Mesenteric fat pad (tissue), 1 donor: ENCODE measurements around the gene NXN. TPM values are rescaled to one million over a fixed set of nuclear protein-coding genes. Genes with fewer than 3 reads are reported as not detected.
"Not testable (repeated sequence)": the region's sequence is repeated elsewhere in the genome, so short reads cannot be mapped to it uniquely, and the experiment has no call there.

Experiments
- DNase-seq: peaks from one replicate; pipeline ENCODE4 v3.0.0-alpha.2; 2020; ENCODE audit warnings: low spot score
- total RNA-seq: library from RNA; stranded (reverse); fragmentation: NEBNext Ultra II Directional; extraction: Animal tissue kit (Norgen Biotek cat#: 25700); gene quantifications from one replicate; pipeline ENCODE4 v1.2.1, GENCODE V29; 2021
- donor health status: DM: yes; HTN: yes; CAD: no.

NXN gene
- total RNA-seq, 1 donor from 2014 or later = 20.7 TPM

DNA sequence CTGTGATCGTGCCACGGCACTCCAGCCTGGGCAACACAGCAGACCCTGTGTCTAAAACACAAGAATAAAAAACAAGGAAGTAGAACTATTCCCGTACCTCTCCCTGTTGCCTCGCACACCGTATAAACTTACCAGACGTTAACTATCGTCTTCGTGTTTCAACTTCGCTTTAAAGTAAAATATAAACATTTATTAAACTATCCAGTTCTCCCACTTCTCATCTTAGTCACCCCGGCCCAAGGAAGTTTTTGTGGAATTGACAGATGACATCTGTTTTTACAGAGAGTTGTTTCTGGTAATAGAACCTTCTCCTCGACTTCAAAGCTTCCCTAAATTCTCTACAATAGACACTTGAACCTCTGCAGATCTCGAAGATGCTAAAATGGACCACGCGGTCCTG lies 83.1 kb downstream of the NXN start:
- DNase-seq = no peak

DNA sequence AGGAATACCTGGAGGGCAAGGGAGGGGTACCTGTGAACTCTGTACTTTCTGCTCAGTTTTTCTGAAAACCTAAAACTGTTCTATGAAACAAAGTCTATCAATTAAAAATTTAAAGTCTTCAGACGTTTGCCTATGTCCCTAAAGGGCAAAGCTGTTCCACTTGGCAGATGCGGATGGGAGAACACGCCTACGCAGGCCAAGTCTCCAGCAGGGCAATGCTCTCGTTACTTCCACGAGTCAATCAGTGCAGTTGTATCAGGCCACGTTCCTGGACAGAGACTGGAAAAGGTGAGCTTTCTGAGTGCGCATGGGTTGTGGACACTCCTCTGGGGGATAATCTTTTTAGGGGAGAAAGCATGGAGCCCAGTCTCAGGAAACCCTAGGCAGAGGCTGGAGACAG lies 86.6 kb downstream of the NXN start:
- DNase-seq = no peak

DNA sequence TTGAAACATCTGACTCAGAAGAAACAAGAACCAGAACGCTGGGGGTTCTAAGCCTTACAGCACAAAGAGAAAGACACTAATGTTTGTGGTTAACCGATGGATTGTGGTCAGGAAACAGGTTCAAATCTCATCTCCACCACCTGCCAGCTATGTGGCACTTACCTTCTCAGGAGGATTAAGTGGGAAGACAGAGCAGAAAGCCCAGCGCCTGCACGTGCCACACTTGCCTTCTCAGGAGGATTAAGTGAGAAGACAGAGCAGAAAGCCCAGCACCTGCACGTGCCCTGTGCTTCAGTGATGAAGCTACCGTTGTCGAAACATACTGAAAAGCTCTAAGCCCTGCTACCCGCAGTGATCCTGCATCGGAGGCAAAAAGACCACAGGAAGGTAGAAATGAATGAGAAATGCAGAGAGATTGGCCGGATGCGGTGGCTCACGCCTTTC lies 90.6 kb downstream of the NXN start:
- DNase-seq = no peak

DNA sequence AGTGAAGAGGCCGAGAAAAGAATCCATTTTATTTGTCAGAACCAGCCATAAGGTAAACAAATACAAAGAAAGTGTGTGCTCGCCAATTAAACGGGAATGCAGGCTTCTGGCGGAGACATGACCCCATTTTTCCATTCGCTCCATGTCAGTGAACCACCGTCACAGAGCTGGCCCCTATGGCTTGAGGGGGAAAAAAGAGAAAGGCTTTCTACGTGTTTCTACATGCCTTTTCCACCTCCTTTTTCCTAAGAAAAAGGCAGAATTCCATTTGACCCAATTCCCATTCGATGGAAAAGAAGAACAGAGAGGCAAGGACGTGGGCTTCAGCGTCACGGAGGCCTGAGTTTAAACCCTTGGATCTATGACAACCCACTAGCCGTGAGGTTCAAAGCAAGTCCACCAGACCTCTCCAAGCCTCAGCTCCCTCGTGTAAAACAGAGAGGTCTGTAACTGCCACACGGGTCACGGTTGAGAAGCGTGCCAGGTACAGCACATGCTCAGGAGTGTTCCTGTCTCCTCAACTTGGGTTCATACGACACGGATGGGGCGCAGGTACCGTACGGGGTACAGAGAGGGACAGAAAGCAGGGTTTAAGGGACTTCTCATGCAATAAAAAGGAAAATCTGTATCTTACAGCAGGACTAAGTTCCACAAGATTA lies 91.9 kb downstream of the NXN start:
- no peak for DNase-seq

DNA sequence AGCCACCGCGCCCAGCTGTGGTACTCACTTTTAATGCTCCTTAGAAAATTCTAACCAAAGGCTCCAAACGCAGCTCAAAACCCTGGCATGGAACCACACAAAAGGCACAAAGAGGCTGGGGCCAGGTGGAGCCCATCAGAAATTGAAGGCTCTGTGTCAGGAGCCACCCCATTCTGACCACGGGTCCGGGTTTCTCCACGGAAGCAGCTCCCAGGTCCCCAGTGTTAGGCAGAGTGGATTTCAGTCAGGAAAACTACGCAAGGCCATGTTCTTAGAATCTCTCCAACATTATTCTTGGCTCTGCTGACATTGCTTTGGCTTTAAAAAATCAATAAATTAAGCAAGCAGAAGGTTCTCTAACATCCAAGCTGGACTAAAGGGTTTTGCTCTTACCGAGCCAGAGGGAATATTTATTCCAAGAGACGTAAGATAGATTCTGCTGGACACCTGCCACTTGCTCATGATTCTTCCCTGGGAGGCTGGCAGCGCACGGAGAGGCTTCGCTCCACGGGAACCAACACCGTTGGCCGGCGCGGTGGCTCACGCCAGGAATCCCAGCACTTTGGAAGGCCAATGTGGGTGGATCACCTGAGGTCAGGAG lies 93.5 kb downstream of the NXN start:
- DNase-seq = no peak

DNA sequence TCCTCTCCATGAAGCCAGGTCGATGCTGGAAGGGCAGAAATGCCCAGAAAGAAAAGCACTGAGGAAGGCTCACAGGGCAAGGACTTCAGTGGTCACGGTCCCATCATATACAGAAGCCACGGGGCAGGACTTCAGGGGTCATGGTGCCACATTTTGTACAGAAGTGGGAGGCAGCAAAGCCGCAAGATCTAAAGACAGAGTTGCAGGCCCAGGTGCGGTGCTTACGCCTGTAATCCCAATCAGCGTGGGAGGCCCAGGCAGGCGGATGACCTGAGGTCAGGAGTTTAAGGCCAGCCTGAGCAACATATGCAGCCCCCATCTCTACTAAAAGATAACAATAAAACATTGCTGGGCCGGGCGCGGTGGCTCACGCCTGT lies 96.0 kb downstream of the NXN start:
- no peak for DNase-seq

DNA sequence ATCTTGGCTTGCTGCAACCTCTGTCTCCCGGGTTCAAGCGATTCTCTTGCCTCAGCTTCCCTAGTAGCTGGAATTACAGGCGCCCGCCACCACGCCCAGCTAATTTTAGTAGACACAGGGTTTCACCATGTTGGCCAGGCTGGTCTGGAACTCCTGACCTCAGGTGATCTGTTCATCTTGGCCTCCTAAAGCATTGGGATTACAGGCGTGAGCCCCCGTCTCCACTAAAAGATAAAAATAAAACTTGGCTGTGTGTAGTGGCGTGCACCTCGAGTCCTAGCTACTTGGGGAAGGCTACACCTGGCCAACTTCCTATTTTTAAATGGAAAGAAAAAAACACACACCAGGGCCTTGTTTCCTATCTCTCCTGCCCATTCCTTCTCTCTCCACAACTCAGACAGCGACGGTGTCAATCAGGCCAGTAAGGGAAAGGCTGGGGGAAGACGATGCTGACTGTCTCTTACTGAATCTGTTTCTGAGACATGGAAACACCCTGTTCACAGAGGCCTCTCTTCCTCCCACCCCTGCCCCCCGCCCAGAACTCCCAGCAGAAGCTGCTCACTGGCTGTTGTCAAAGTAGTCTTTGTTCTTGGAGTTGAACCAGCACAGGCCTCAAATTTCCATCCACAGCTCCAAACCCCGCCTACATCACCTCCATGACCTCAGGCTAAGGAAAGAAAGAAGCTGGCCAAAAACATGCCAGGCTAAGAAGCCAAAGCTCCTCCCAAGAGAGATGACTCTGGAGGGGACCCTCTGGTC lies 96.6 kb downstream of the NXN start:
- no peak for DNase-seq

DNA sequence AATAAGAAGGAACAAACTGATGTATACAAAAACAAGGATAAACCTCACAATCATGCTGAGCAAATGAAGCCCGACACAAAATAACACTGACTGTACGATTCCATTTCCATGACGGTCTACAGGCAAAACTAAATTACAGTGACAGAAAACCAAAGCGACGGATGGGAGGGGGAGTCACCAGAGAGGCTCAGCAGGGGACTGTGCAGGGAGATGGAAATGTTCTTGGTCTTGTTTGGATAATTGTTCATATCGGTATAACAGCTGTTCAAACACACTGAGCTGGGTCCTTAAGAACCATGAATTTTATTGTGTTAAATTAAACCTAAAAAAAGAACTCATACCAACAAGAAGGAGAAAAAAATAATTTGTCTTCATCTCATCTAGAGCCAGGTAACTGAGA lies 97.8 kb downstream of the NXN start:
- no peak for DNase-seq

DNA sequence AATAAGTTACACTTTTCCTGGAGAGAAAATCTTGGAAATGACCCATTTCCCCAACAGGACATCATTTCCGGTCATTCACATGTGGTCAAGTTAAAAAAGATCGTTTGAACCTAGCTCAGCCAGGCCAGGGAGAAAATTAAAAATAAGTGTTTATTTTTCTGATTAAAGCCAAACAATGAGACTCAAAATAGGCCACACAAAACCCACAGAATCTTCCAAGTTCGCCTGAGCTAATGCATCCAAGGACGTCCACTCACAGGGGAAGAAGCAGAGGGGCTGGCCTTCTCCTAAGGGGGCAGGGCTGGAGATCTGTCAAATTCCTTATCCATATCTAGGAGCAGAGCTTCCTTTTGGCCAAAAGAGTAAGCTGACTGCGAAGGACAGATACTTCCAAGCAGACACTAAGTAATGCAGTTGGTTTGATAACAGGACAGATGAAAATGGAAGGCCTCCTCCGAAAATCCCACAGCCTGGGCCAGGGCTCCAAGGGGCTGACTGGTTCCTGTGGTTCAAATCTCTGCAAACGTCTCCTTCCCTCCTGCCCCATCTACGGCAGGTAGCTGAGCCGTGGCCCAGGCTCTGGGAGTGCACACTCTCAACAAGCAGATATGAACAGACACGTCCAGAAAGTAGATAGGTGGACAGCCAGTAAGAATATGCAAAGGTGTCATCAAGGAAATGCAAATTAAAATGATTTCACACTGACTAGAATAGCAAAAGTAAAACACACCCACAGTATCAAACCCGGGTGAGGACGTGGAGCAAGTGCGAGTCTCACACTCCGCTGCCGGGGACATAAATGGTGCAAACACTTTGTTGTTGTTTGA lies 98.9 kb downstream of the NXN start:
- no peak for DNase-seq

DNA sequence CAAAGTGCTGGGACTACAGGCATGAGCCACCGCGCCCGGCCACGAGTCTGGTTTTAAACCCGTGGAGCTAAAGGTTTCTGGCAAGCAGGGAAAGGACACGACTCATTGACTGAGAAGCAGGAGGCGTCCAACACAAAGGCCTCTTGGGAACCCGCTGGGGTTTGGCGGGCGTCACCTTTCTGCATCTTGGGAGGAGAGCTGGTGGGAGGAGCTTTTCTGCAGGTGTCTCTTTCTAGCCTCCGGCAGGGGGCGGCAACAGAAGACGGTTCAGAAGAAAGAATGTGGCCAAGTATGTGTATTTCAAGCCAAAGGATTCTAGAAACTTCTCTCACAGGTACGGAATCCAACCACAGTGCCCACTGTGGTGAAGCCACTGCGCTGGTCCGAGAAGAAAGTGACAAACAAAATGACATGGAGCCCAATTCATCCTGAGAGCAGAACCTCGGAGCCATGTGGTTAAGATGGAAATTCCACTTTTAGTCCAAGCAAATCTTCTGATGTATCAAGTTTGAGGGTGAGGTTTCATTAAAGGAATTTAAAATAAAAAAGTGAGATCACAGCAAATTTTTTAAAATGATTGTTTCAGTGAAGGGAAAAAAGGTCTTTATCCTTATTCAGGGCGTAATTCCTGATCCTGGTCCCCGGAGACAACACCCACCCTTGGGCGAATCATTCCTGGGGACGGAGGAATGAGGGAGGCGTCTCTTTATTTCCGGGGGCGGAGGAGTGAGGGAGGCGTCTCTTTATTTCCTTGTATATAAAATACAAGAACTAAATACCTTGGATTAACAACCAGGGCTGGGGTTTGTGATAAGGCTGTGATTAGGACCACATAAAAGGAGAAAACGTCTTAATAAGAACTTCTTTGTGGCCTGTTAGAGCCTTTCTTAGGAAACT lies 99.8 kb downstream of the NXN start:
- no peak for DNase-seq

DNA sequence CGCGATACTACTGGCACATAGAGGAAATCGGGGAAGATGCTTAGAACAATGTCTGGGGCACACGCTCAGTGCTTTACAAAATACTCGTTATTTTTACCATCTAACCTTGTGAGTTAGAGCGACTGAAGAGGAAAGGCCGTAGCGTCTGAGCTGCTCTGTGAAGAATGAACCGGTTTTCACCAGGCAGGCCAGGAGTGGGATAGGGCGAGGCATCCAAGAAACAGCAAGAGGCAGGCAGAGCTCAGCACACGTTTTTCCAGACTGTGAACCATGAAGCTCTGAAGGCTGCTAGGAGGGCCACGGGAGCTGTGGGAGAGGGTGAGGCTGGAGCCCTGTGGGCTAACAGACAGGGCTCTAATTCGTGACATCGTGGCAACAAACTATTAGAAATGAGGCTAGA lies 101.9 kb downstream of the NXN start:
- no peak for DNase-seq

DNA sequence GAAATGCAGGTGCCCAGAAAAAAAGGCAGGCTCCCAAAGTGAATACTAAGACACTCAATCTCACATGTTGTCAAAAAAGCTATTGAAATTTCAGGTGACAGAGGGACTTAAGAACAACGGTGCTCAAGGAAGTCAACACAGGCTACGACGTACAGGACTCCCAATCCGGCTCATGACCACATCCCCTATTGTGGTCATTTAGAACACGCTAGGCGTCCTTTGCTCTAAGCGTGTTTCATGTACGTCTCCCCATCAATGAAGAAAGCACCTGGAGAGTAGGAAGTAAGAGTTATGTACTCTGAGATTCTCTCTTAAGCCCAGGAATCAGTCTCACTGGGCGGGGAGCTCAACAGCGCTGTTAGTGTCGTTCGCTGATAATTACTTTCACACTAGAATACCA lies 103.3 kb downstream of the NXN start:
- no peak for DNase-seq

DNA sequence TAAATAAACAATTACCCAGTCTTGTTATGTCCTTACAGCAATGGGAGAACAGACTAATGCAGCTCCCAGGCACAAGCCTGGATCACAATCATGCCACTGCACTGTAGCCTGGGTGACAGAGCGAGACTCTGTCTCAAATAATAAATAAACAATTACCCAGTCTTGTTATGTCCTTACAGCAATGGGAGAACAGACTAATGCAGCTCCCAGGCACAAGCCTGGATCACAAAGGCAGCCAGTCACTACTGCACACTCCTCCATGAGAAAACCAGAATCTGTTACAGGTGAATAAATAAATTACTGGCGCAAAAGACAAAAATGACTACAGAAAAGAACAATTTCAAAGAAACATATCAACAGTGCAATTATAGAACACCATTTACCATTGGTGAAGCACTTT lies 105.0 kb downstream of the NXN start:
- not testable (repeated sequence) for DNase-seq

DNA sequence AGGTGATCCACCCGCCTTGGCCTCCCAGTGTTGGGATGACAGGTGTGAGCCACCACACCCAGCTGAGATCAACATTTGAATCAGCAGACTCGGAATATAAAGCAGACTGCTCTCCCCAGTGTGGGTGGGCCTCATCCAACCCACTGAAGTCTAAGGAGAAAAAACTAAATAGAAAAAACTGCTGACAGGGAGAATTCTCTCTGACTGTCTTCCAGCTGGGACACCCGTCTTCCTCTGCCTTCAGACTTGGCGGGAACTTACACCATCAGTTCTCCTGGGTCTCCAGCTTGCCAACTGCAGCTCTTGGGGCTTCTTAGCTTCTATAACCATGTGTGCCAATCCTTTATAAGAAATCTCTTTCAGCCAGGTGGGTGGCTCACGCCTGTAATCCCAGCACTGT lies 106.7 kb downstream of the NXN start:
- no peak for DNase-seq

DNA sequence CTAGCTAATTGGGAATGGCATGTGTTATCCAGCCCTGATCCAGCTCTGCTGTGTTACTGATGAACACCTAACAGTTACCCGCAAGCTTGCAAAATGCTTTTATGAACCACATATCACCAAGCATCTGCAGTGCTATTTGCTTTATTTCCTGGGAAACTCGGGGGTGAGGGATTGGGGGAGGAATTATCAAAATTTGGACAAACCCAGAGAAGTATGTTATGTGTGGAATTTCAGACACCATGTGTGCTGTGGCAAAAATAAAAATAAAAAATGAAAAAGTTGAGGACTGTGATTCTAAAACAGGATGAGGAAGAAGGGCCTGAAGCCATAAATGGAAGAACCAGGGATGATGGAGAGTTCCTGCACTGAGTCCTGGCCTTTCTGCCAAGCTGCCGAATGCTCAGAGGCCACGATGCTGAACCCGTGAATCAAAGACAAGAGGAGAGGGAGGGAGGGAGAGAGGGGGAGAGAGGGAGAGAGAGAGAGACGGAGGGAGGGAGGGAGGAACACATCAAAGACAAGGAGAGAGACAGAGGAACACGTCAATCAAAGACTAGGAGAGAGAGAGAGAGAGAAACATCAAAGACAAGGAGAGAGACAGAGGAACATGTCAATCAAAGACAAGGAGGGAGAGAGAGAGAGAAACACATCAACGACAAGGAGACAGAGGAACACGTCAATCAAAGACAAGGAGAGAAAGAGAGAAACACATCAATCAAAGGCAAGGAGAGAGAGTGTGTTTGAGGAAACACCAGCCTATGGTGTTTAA lies 107.6 kb downstream of the NXN start:
- no peak for DNase-seq

DNA sequence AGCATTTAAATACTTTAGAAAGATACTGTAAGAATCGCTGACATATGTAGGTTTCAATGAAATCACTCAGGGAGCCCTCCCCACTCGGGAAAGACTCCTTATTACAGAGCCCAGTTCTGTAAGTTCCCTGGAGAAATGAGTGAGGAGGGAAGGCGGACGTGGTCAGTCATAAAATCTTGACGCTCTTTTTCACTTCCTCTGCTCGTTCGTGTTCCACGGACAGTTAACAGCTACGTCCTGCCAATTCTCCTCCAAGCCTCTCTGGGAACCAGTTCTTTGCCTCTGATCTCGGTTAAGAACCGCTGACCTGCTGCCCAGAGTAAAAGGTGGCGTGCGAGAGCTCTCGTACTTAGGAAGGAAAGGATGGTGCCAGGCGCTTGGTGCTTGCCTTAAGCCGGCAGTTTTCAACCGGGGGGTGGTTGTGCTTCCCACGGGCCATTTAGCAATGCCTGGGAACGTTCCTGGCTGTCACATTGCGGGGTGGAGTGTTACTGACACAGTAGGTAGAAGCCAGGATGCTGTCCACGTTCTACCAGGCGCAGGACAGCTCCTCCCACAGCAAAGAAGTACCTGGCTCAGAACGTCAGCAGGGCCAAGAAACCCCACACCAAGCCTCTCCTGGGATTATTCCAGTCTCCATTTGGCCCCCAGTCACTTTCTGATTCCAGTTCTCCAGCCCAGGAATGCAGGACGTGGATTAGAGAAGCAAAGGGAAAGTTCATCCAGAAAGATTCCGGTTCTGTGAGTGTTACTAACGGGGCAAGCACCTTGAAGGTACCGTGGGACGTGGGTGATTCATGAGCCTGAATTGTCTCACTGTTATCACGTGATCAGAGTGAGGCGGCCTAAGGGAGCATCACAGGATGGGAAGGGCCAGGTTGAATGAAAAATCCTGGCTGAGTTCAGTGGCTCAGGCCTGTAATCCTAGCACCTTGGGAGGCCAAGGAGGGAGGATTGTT lies 109.7 kb downstream of the NXN start:
- DNase-seq = no peak

DNA sequence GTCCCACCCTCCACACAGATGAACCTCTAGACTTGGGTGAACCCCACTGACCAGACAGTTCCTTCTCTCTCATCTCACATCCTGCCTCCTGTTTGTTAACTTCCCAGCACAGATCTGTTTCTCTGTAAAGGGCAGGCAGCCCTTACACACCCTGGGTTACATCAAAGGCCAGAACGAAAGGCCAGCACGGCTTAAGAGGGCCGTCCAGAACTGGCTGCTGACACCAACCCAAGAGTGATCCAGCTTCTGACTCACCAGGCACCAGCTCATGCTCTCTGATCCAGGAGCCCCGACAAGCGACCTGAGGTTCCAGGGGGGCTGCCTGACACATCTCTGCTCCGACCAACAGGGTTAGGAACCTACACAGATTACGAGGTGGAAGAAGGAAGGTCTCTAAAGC lies 110.5 kb downstream of the NXN start:
- no peak for DNase-seq

DNA sequence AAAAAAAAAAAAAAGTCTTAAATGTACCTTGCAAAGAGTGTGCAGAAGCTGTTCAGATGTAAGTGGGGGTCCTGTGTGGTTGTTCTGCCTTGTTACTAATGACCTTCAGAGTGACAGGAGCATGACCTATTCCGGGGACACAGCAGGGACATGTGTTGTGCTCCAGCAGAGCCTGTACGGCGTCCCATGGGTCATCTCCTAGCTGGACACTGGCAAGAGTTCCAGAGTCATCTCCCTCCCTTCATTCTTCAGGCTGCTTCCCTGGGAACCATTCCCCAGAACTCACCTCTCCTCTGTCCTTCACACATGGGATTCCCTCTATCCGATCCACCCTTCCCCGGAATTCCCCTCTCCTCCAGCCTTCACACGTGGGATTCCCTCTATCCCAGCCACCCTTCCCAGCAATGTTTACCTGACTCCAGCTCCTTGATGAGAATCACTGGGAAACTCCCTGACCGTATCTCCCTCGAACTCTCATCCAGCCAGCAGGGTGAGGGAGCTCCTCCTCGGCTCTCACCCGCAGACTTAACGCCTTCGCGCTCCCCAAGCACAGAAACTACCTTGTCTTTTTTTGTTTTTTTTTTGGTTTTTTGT lies 111.6 kb downstream of the NXN start:
- DNase-seq = no peak
